IPS-15b (cell line): ENCODE results near the gene PANK4.

Source experiments
- H3K27me3 ChIP-seq: one replicate; pipeline ENCODE4 v1.6.1; 2013; ENCODE audit warnings: low read length; ENCODE audit not compliant: control insufficient read depth, insufficient read depth
- H3K36me3 ChIP-seq: one replicate; pipeline ENCODE4 v1.6.1; 2013; ENCODE audit warnings: low read length; ENCODE audit not compliant: control insufficient read depth, insufficient read depth
- H3K4me1 ChIP-seq: one replicate; pipeline ENCODE4 v1.6.1; 2013; ENCODE audit warnings: mild to moderate bottlenecking, low read length; ENCODE audit not compliant: control insufficient read depth, insufficient read depth
- H3K4me3 ChIP-seq: one replicate; pipeline ENCODE4 v1.5.1; 2013; ENCODE audit warnings: low read depth, low read length
- H3K9ac ChIP-seq: one replicate; pipeline ENCODE4 v1.6.1; 2013; ENCODE audit warnings: low read depth, mild to moderate bottlenecking, low read length
- H3K9me3 ChIP-seq: one replicate; pipeline ENCODE4 v1.6.1; 2013; ENCODE audit warnings: mild to moderate bottlenecking, low read length; ENCODE audit not compliant: control insufficient read depth, insufficient read depth

PANK4 gene

DNA sequence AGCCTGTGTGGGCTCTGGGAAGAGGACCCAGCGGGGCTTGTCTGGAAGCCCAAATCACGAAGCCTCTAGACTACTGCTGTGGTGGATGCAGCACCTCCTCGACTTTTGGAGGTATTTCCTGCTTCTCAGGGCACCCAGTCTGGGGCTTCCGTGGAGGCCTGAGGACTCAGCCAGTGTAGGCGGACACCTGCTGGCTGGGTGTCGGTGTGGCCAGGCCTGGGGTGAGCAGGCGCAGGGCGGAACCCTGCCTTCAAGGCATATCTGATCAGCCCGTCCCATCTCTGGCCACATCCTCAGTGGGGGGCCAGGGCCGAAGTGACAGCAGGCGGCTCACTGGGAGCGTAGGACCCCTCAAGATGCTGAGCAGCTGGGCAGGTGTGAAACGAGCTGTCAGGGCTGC, 43.4 kb downstream of the PANK4 start:
- H3K27me3 ChIP-seq, result no peaks in the 10 kb centered on the region
- no peaks in the 10 kb centered on the region for H3K9me3 ChIP-seq
- H3K9ac ChIP-seq, result no peak overlapping the region
- H3K4me3 ChIP-seq, result no peak overlapping the region
- H3K36me3 ChIP-seq, result no peaks in the 10 kb centered on the region
- H3K4me1 ChIP-seq, result no peaks in the 10 kb centered on the region

DNA sequence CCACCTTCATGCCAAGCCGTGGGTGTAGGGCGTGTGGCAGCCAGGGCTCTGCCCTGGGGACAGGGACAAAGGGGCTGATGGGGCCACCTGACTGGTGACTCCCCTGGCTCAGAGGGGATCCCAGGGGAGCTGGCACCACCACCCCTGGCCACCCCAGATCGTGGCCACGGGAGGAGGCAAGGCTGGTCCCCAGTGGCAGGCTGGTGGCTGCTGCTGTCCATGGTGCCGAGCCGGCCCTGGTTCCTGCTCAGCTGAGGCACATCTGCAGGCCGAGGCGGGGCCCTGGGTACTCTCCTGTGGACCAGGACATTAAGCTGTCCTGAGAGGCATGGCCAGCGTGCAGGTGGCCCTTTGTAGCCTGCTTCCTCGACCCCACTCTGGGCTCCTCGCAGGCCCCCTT, 43.8 kb downstream of the PANK4 start:
- no peak overlapping the region for H3K9ac ChIP-seq
- no peak overlapping the region for H3K4me3 ChIP-seq
- no peaks in the 10 kb centered on the region for H3K9me3 ChIP-seq
- no peaks in the 10 kb centered on the region for H3K27me3 ChIP-seq
- no peaks in the 10 kb centered on the region for H3K36me3 ChIP-seq
- H3K4me1 ChIP-seq, result no peaks in the 10 kb centered on the region

DNA sequence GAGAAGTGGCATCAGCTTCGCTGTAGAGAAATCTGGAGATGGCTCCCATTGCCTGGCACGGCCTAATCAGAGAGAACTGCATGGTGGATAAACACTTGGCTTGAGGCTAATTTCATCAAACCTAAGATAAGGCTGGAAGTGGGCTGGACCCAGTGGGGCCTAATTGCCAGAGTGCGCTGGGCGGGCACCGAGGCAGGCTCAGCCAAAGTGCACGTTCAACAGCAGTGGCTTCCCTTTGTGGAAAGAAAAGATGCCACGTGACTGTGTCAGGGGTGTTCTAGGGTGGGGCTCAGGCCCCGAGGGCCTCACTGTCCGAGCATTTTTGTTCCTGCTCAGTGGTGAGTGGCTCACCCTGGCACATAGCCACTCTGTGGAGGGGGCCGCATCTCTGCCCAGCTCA, 44.5 kb downstream of the PANK4 start:
- no peaks in the 10 kb centered on the region for H3K27me3 ChIP-seq
- H3K9ac ChIP-seq, result no peak overlapping the region

DNA sequence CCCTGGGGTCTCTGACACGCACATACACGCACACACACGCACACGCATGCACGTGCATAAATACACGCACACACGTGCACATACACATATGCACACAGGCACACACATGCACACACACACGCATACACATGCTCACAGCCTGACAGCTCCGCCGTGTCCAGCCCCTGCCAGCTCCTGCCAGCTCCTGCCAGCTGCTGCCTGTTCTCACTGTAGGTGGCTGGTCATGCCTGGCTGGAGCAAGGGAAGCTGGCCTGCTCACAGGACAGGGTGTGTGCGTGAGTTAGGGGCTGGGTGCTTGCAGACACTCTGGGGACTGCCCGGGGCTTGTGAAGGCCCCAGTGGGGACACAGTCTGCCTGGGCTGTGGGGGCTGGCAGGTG, 45.4 kb downstream of the PANK4 start:
- Histone ChIP-seq H3K27me3 (no peaks in the 10 kb centered on the region), H3K9me3 (no peaks in the 10 kb centered on the region), H3K4me3 (no peak overlapping the region), H3K9ac (no peak overlapping the region), H3K36me3 (no peaks in the 10 kb centered on the region), H3K4me1 (no peaks in the 10 kb centered on the region)

More for the DNA sequence above, 44.5 kb downstream of the PANK4 start:
- Histone ChIP-seq H3K36me3 (no peaks in the 10 kb centered on the region), H3K9me3 (no peaks in the 10 kb centered on the region), H3K4me1 (no peaks in the 10 kb centered on the region), H3K4me3 (no peak overlapping the region)

DNA sequence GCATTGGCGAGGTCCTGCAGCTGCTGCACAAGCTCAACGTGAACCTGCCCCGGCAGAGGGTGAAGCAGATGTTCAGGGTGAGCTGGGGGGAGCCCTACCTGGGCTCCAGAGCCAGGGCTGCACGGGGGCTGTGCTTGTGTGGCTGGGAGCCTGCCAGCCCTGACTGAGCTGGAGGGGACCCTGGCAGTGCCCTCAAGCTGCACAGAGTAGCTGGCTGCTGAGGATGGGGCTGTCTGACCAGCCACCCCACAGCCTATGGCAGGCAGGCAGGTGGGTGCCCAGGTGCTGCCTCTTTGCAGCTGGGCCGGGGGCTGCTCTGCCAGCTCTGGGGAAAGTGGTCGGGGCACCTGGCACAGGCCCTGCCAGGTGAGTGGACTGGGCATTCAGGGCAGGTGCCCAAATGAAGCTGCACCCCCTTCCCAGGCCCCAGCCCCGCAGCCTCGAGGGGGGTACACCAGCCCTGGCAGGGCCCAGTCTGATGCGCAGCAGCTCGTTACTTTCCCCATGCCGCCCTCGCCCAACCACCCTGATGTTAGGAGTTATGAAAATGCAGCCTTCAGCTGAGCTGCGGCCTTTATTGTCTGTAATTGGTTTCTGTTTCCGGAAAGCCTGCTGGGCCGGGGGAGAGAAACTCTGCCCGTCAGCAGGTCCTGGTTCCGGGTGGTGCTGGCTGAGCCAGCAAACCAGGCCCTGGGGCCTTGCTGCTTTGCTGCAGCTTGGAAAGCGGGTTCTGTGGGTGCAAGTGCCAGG, 46.0 kb downstream of the PANK4 start:
- H3K9me3 ChIP-seq, result no peaks in the 10 kb centered on the region
- H3K9ac ChIP-seq, result no peak overlapping the region
- no peaks in the 10 kb centered on the region for H3K4me1 ChIP-seq
- H3K36me3 ChIP-seq, result no peaks in the 10 kb centered on the region
- no peak overlapping the region for H3K4me3 ChIP-seq
- H3K27me3 ChIP-seq, result no peaks in the 10 kb centered on the region

DNA sequence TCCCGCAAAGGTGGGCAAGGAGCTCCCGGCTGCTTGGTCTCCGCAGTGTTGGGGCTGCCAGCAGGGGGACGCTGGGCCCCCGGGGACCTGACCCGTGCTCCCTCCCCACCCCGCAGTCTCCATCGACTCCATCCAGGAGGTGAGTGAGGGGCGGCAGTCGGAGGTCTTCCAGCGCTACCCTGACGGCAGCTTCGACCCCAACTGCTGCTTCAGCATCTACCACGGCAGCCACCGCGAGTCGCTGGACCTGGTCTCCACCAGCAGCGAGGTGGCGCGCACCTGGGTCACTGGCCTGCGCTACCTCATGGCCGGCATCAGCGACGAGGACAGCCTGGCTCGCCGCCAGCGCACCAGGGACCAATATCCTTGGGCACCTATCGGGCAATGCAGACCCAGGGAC, 46.8 kb downstream of the PANK4 start:
- Histone ChIP-seq H3K27me3 (no peaks in the 10 kb centered on the region), H3K4me3 (no peak overlapping the region), H3K36me3 (no peaks in the 10 kb centered on the region), H3K4me1 (no peaks in the 10 kb centered on the region), H3K9me3 (no peaks in the 10 kb centered on the region), H3K9ac (no peak overlapping the region)

DNA sequence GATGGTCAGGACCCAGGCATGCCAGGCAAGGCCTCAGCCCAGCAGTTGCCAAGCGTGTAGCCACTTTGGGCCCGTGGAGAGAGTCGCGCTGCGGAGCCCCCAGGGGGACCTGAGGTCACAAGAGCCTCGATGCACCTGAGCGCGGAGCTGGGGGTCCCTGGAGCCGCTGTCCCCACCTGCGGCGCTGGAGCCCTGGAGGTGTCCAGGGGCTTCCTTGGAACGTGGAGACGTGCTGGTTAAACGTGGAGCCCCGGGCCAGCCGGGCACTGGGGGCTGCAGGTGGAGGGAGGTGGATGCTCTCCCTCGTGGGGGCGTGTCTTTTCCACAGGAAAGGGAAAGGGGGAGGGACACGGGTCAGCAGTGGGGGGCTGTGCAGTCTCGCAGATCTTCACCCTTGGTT, 47.2 kb downstream of the PANK4 start:
- no peaks in the 10 kb centered on the region for H3K36me3 ChIP-seq
- H3K4me1 ChIP-seq, result no peaks in the 10 kb centered on the region
- no peaks in the 10 kb centered on the region for H3K9me3 ChIP-seq
- no peaks in the 10 kb centered on the region for H3K27me3 ChIP-seq
- no peak overlapping the region for H3K4me3 ChIP-seq
- no peak overlapping the region for H3K9ac ChIP-seq

DNA sequence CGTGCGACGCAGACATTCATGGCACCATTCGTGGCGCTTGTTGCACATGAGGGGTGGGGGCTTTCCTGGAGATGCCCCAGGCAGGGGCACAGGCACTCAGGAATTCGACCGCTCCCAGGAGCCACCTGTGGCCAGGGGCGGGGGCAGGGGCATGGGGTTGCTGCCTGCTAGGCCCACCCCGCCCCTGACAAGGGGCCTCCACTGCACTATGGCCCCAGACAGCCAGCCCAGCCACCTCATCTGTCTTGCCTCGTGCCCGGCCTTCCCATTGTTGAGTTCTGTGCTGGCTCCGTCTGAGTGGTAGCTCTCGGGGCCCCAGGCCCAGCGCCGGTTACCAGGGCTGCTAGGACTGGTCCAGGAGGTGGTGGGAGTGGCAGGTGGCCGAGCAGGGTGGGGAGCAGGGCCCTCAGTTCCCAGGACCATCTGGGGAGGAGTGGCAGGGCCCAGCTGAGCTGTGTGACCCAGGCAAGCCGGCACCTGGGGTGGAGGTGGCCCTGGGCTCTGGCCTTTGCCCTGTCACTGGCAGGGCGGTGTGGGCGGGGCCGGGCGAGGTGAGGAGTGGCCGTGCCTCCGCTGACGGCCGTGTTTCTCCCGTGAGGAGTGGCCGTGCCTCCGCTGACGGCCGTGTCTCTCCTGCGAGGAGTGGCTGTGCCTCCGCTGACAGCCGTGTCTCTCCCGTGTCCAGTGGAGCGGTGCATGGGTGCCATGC, 48.5 kb downstream of the PANK4 start:
- H3K4me3 ChIP-seq, result no peak overlapping the region

DNA sequence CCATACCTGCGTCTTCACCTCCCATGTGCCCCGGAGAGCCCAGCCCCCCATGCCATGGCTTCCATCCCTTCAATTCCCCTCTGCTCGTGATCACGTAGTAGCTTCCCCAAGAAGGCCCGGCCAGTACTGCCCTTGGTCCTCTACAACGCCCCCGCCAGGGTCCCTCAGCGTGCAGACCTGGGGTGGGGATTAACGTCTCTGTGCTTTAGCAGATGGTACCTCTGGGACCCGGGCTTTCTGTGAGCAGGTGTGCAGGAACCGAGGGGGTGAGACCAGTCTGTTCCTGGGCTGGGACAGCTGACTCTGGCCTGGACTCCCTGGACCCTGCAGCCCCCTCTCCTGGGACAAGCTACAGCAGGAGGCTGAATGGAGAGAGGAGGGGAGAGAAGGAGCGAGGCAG, 49.1 kb downstream of the PANK4 start:
- Histone ChIP-seq H3K9me3 (no peaks in the 10 kb centered on the region), H3K9ac (no peak overlapping the region), H3K4me1 (no peaks in the 10 kb centered on the region), H3K36me3 (no peaks in the 10 kb centered on the region), H3K4me3 (no peak overlapping the region), H3K27me3 (no peaks in the 10 kb centered on the region)

More for the DNA sequence above, 48.5 kb downstream of the PANK4 start:
- Histone ChIP-seq H3K9me3 (no peaks in the 10 kb centered on the region), H3K9ac (no peak overlapping the region), H3K36me3 (no peaks in the 10 kb centered on the region), H3K4me1 (no peaks in the 10 kb centered on the region), H3K27me3 (no peaks in the 10 kb centered on the region)

DNA sequence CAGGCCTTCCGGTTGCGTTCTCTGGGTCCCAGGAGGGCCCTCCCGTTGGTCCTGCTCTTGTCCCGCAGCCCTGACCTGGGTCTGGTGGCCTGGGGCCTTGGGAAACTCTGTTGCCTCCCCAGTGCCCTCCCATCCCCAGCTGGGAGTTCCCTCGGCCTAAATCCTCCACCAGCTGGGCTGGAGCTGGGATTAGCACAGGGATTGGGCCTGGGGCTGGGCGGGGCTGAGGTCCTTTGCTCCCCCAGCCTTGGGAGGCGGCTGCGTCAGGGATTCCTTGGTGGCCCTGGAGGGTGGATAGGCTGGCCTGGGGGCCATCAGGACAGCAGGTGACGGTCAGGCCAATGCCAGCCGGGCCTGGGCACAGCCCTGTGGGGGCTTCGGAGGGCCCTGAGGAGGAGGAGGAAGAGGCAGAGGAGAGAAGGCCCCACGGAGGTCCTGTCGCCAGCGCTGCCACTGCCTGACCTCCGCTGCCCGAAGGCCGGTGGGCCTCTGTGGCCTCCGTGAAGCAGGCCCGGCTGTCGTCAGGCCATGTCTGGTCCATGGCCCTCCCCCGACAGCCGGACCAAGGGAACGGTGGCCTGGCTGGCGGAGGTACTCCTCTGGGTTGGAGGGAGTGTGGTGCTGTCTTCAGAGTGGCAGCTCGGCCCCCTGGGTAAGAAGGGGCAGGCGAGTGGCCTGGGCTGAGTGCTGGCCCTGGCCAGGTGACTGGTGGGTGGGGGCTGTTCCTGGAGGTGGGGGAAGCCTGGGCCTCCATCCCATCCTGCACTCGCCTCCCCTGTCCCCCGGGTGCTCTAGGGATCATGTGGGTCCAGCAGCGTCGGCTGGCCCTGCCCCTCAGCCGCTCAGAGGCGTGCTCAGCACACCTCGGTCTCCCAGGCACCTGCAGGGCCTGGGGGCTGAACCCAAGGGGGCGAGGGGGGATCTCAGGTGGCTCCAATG, 50.1 kb downstream of the PANK4 start, which contains the start of gene PLCH2:
Gene PLCH2 (plus strand): TSS at position 229 of the 939 bp plus-strand sequence. CDS start 300 bp downstream, at position 529.
- Histone ChIP-seq H3K4me3 (no peak within 1 kb of the TSS), H3K9ac (no peak within 1 kb of the TSS), H3K27me3 (no peaks in the 10 kb centered on the region), H3K9me3 (no peaks in the 10 kb centered on the region), H3K36me3 (no peaks in the 10 kb centered on the region), H3K4me1 (no peaks in the 10 kb centered on the region)

DNA sequence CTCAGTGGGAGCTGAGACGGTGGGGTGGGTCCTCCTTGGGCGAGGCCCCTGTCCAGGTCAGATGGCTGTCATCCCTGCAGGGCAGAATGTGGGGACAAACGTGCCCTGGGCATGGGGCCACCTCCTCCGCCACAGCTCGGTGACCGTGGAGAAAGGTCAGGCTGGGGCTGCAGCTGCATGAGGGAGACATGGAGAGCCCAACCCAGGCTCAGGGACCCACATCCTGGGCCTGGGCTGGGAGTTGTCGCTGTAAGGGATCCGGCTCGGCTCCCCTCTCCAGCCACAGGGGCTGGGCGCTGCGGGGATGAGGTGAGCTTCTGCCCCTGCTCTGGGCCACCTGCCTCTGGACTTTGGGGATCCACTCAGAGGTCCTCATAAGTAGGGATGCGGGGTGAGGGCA, 50.8 kb downstream of the PANK4 start:
- Histone ChIP-seq H3K9me3 (no peaks in the 10 kb centered on the region), H3K36me3 (no peaks in the 10 kb centered on the region), H3K4me3 (no peak overlapping the region), H3K9ac (no peak overlapping the region), H3K4me1 (no peaks in the 10 kb centered on the region), H3K27me3 (no peaks in the 10 kb centered on the region)
